GM12874 (cell line): ENCODE measurements around the gene MRPL12.

Source experiments
- CTCF ChIP-seq: IDR thresholded peaks from 2 replicates; pipeline ENCODE4 v1.5.1; 2011; ENCODE audit warnings: low read depth, mild to moderate bottlenecking, control low read depth, low read length, moderate library complexity; ENCODE audit not compliant: insufficient read depth

MRPL12 gene

GRCh38 chr17:81683584-81684441, 19.4 kb upstream of the MRPL12 start, which contains the start of the genes ARL16 and HGS:
ARL16 (minus strand) TSS chr17:81683797; CDS start chr17:81683753, 44 bp downstream.
HGS (plus strand) TSS chr17:81684011; CDS start chr17:81684067, 56 bp downstream.
- no peak for TF ChIP-seq CTCF

- TF ChIP-seq CTCF, result no peak
Measured at GRCh38 chr17:81684442-81684911, 18.7 kb upstream of the MRPL12 start.

GRCh38 chr17:81685108-81685507, 18.1 kb upstream of the MRPL12 start:
- no peak for TF ChIP-seq CTCF

- TF ChIP-seq CTCF, result no peak
Measured at GRCh38 chr17:81686614-81687013, 16.6 kb upstream of the MRPL12 start.

GRCh38 chr17:81687770-81688541, 15.2 kb upstream of the MRPL12 start:
- no peak for TF ChIP-seq CTCF

GRCh38 chr17:81688616-81689015, 14.6 kb upstream of the MRPL12 start:
- TF ChIP-seq CTCF, result no peak

- no peak for TF ChIP-seq CTCF
Measured at GRCh38 chr17:81690066-81690465, 13.1 kb upstream of the MRPL12 start.
